ENCODE results near the gene SPIN1. TPM values are rescaled to one million over a fixed set of nuclear protein-coding genes. Genes with fewer than 3 reads are reported as not detected.

SPIN1 gene
- total and polyA plus RNA-seq, 2 of the 8 experiments (the other 6 are each of a cell fraction or from before 2014, with no cell fraction given), result 69.9 to 139 TPM

- Histone ChIP-seq H3K18ac (ENCODE audit: extremely low read depth, low read length) (no peak overlapping the region), H3K4me1 (replicated peaks in 1 of 4; ENCODE audit: control insufficient read depth in 3 of 4, insufficient read depth in 4 of 4, low read length in 3 of 4) (peaks cover 0 to 6% (median 2%) of the 10 kb centered on the region in 4 experiments; a peak in 4 of 7 replicates), H2BK20ac (ENCODE audit: low read length) (no peak overlapping the region), H3K9ac (replicated peaks in 1 of 4; ENCODE audit: extremely low read depth in 1 of 4, low read depth in 3 of 4, low read length in 3 of 4) (no peak overlapping the region), H3K56ac (replicated peaks; ENCODE audit: insufficient read length, low read depth, low read length) (no peak overlapping the region), H4K8ac (ENCODE audit: extremely low read depth, insufficient read depth, low read length) (no peak overlapping the region), H2BK15ac (ENCODE audit: low read length) (no peak overlapping the region), H2AK5ac (ENCODE audit: low read depth, low read length) (0 out of 2 replicates have a peak overlapping the region, but pooled peaks have one; percentile 24), H3K27me3 (replicated peaks in 1 of 4; ENCODE audit: control insufficient read depth in 3 of 4, extremely low read depth in 1 of 4, insufficient read depth in 3 of 4, low read length in 3 of 4) (no peaks in the 10 kb centered on the region), H4K20me1 (replicated peaks in 1 of 2; ENCODE audit: control insufficient read depth in 1 of 2, insufficient read depth in 2 of 2, low read length in 2 of 2) (no peaks in the 10 kb centered on the region), H3K79me1 (ENCODE audit: low read depth, low read length) (no peaks in the 10 kb centered on the region), H2BK12ac (ENCODE audit: low read depth, low read length) (no peak overlapping the region), H3K27ac (ENCODE audit: low read depth, low read length) (no peak overlapping the region), H3K23me2 (ENCODE audit: low read depth, low read length) (no peaks in the 10 kb centered on the region), H3K36me3 (ENCODE audit: control insufficient read depth in 2 of 4, insufficient read depth in 4 of 4, low read length in 3 of 4) (no peaks in the 10 kb centered on the region), H4K5ac (ENCODE audit: insufficient read length, low read depth, low read length) (no peak overlapping the region), H4K91ac (replicated peaks; ENCODE audit: insufficient read length, low read length) (no peak overlapping the region), H2BK120ac (replicated peaks; ENCODE audit: low read depth, low read length) (no peak overlapping the region), H3K79me2 (ENCODE audit: control insufficient read depth in 1 of 2, insufficient read depth in 2 of 2, low read length in 2 of 2) (no peaks in the 10 kb centered on the region), H2BK5ac (ENCODE audit: low read depth, low read length) (no peak overlapping the region), H3K14ac (ENCODE audit: insufficient read length) (no peak overlapping the region), H2AFZ (ENCODE audit: low read length) (no peak overlapping the region), H3K4me2 (ENCODE audit: insufficient read depth in 1 of 2, low read depth in 2 of 2, low read length in 2 of 2) (no peak overlapping the region), H3K4me3 (ENCODE audit: extremely low read depth in 1 of 4, insufficient read depth in 2 of 4, low read depth in 3 of 4, low read length in 4 of 4) (no peak overlapping the region), H3K23ac (ENCODE audit: insufficient read length) (no peak overlapping the region), H3K9me3 (ENCODE audit: insufficient read depth in 2 of 2, low read depth in 1 of 2, low read length in 1 of 2) (no peaks in the 10 kb centered on the region), H3K4ac (replicated peaks; ENCODE audit: insufficient read length, low read depth, low read length) (no peak overlapping the region)
- ChIA-PET POLR2A (ENCODE audit: partially characterized antibody) (interaction anchor here (0.9 kb wide), 1 partner anchor 16 kb away, joined by 3 read pairs; no protein-coding TSS in a partner anchor), CTCF (ENCODE audit: partially characterized antibody) (interaction anchor here (1.4 to 1.8 kb wide), 3 partner anchors 12 to 37 kb away, joined by 3 to 5 read pairs (median 4); no protein-coding TSS in a partner anchor)
- 89% methylated on average over 6 of the region's 6 CpGs; no CpG with 5 or more reads in 1 of the 2 experiments for WGBS, 2 experiments (ENCODE audit: extremely low coverage in 1 of 2, insufficient coverage in 1 of 2, insufficient read length in 1 of 2, insufficient replicate concordance in 2 of 2, low coverage in 1 of 2, low lambda C conversion rate in 2 of 2, missing lambda C conversion rate in 1 of 2)
- TF ChIP-seq CBX5 (IDR thresholded peaks at IDR 0.05; ENCODE audit: low read depth, low read length), result no peak
- no peak for TF ChIP-seq PHF8 (conservative IDR thresholded peaks at IDR 0.05; ENCODE audit: low read depth, low read length)
- TF ChIP-seq KDM4A (IDR thresholded peaks at IDR 0.05; ENCODE audit: low read depth, low read length, severe bottlenecking), result no peak
- FAIRE-seq, result no peak
- no peak for DNase-seq (ENCODE audit: low read depth in 1 of 2, low spot score in 2 of 2)
Observed at GRCh38 chr9:88498880-88499279, 110.6 kb downstream of the SPIN1 start.
